CD4-positive, alpha-beta T cell treated with Interleukin-17A for 4 hours (primary cell): ENCODE measurements around the gene PGLYRP3.
"Not testable (repeated sequence)": the region's sequence is repeated elsewhere in the genome, so short reads cannot be mapped to it uniquely, and the experiment has no call there.

Experiments used
- DNase-seq: peaks from one replicate; pipeline ENCODE4 v3.0.0-alpha.2; 2020; ENCODE audit warnings: mixed read lengths

The PGLYRP3 gene

DNA sequence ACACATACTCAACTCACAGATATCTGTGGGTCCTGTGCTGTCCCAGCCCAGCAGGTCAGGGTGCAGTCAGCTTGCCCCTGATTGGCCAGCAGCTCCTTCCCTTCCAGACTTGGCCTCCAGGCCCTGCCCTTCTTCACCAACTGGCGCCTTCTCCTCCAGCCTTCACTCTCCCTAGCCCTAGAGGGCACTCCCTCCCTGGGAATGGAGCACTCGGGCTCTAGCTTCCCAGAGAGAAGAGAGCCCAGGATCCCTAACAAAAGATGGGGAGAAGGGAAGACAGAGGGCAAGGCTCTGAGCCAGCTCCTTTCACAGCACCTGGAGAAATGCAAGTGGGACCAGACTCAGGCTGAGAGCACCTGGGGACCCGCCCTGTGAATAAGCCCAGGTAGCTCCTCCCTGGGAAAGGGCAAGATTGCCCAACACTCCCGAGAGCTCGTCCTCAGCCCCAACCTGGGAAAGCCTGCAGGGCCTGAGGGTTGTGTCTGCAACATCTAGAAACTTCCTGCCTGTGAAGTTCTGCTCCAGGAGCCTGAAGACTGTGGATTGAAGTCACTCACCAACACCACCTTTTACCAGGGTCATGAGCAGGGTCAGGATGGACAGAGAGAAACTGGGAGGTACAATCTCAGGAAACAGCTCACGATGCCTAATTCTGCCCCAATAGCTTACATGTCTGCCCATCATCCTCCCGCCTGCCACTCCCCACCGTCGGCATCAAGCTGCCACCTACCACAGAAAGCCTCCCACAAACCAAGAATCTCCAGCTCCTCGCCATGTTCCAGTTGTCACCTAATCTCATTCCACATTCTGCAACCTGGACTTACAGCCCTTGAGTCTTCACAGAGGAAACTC, 36.0 kb upstream of the PGLYRP3 start, which contains the start of gene PGLYRP4:
TSS of gene PGLYRP4 (minus strand) at position 331 of the 852 bp plus-strand sequence. CDS start 909 bp downstream, outside the sequence.
- no peak for DNase-seq

- no peak for DNase-seq
These were observed 35.1 kb upstream of the PGLYRP3 start for GRCh38 chr1:153347856-153348255.

- not testable (repeated sequence) for DNase-seq
These were observed 34.3 kb upstream of the PGLYRP3 start for GRCh38 chr1:153347049-153347448.

DNA sequence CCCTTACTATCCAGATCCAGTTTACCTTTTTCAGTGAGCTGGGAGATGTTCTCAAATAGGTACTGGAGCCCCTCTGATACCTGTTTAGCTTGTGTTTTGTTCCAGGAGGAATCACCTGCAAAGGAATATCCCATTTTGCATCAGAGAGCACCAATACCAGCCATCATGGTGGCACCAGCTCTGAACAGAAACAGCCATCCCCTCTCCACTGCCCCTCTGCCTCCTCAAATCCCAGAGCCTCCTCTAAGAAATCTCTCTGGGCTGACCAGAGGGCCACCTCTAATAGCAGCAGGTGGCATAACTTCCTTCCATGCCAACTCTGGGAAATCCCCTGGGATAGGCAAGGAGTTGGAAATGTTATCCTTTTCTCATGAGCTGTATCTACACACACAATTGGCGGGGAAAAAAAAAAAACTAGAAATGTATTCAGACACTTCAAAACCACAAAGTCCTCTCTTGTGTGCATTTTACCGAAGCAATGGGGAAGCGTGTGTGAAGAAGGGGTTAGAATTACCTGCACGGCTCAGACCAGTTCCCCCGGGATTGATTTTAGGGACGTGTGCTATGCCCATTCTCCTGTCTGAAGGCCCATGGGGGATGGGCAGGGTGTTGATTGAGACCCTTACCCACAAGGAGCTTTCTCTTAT, 33.4 kb upstream of the PGLYRP3 start:
- no peak for DNase-seq

DNA sequence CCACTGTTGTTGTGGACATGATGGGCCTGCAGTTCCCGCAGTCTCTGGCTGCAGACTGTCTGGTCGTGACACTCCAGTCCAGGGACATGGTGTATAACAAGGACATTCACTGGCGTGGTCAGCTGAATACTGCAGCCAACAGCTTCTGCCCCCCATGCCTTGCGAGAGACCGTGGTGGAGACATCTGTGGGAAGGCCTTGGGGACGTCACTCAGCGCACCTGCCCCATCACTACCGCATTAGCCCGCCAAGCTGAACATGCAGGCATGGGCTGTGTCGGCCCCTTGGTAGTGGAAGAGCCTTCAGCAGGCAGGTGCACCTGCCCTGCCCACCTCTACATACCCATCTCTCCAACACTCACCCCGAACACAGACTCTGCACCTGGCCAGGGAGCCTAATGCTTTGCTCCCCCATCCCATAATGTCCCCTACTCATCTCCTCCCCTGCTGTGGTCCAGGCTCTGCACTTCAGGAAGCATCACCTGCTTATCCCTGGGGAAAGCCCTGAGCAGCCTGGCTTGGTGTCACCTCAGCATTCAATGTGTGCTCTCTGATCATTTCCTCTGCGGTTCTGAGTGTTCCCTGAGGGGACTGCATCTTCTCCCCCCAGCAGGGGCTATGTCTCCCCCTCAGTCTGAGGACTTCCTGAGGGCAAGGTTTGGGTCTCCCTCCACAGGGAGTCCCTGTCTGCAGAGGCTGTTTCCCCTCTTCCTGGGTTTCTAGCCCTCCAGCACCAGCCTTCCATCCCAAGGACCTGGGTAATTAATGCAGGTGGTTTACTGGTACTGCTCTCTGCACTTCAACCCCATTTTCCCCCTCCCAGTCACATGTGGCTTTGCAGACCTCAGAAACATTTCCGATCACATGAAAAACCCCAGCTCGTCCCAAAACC, 32.7 kb upstream of the PGLYRP3 start:
- DNase-seq, result no peak

- DNase-seq, result no peak
These were observed 31.9 kb upstream of the PGLYRP3 start for GRCh38 chr1:153344718-153345025.

DNA sequence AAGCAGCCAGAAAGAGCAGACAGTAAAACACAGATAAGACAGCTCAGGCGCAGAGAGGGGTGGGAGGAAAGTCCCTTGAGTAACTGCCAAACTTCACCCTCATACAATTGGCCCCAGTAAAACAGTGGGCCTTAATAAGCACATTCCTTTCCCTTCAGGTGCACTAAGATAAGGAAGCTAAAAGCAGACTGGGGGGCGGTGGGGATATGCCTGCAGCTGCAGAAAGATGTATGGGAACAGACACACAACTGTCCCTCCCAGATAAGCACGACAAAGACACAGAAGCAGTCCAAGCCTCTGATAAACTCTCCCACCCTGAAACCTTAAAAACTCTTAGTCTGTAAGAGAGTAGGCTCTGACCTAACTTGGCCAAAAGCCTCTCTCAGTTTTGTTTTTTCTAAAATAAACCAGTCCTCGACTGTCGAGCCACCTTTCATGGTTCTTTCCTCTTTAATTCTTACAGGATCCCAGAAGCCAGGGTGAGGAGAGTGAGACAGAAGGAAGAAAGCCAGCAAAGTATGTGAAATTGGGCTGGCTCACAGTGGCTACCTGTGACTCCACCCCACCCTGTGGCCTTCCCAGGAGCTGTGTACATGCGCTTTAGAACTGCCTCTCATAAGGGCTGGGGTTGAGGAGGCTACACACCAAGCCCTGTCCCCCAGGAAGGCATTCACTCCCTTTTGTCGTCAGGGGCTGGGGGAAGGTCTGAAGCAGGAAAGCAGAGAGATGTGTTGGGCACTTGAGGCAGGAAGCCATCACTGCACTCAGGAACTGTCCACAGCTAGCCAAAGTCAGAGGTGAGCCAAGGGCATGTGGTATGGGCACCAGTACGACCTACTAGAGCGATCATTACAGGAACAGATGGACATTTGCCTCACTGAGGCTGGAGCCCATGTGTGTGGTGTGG, 31.3 kb upstream of the PGLYRP3 start:
- no peak for DNase-seq

DNA sequence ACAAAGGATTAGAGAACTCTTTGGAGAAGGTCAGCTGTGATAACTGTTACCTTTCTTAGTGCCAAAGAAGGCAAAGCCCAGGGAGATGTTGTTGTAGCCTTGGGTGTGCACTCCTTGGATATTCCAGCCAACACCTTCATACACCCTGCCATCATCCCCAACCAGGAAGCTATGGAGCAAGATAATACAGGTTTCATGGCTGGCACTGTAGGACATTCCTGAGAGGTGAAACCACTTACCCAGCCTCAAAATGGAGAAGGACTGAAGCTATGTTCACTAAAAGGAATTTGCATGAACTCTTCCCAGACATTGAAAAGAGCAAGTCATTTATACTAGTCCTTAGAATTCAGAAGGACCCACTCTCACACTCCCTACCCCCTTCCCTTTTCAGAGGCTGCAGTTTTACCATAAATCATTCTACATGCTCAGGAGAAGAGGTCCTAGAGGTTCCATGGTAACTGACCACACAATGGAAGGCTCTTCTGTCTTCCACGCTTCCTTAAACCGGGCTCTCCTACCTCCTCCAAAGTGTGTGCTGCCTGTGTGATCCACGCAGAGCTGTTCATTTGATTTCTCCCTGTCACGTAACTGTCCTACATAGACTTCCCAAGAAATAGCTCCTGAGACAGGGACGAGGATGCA, 30.4 kb upstream of the PGLYRP3 start:
- no peak for DNase-seq

DNA sequence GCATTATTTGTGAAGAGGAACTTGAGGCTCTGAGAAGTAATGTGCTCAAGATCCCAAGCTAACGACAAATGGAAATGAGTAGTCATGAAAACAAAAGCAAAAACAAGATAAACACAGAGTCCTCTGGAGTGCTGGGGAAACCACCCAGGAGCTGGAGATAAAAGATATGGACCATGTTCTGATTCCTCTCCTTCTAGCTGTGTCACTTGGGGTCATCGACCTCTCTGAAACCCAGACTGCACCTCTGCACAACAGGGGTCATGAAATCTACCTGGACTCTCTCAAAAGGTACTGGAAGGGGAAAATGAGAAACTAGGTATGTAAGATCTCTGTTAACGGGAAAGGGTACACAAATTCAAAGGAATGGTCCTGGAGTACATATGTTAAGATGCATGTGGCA, 29.4 kb upstream of the PGLYRP3 start:
- DNase-seq, result no peak

DNA sequence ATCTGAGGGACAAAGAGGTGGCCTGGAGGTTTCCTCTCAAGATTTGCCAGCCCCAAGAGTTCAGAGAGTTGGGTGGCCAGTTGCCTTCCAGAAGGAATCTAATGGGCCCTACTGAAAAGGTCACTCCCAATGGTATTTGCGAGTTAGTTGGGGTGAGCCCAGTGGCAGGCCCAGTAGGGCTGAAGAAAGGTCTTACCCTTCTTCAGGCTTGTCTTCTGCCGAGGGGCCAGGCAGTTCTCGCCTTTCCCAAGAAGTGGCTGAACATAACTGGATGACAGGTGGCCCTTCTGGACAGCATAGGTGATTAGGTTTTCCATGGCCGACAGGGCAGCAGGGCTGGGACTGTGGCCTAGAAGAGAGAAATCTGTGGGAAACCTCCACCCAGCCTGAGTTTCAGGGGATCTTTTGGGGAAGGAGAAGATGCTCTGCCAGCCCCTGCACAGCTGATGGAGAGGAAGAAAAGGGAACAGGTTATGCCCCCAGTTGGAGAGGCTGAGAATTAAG, 28.7 kb upstream of the PGLYRP3 start:
- DNase-seq, result no peak

DNA sequence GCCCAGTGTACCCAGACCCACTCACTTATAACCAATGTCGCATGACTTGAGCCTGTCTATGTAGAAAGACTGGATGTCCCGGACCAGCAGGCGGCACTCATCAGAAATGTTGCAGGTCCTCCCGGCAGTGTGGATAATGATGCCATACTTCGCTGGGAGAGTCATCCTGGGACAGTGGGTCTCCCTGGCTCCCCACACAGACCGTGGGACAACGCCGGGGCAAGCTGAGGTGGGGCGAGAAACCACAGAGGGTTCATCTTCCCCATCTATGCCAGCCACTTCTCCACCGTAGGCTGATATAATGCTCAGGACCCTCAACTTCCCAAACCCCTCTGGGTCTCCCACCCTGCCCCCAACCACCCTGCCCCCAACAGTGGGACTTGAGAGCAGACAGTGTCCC, 27.6 kb upstream of the PGLYRP3 start:
- DNase-seq, result no peak

DNA sequence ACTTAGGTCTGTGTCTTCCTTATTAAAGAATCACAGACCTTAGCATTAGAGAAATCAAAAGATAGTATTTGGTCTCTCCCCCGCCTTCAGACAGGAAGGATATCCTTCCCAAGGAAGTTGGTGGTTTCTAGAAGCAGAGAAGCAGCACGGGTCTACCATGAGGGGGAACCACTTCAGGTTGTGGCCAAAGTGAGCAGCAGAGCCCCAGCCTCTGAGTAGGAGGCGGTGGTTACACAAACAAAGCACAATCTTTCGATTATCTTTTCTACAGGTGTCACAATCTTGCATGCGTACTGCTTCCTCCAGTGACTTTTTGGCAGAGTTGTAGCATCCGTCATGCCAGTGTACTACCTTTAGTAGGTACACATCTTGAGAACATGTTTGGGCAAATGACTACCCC, 27.1 kb upstream of the PGLYRP3 start:
- DNase-seq, result no peak

DNA sequence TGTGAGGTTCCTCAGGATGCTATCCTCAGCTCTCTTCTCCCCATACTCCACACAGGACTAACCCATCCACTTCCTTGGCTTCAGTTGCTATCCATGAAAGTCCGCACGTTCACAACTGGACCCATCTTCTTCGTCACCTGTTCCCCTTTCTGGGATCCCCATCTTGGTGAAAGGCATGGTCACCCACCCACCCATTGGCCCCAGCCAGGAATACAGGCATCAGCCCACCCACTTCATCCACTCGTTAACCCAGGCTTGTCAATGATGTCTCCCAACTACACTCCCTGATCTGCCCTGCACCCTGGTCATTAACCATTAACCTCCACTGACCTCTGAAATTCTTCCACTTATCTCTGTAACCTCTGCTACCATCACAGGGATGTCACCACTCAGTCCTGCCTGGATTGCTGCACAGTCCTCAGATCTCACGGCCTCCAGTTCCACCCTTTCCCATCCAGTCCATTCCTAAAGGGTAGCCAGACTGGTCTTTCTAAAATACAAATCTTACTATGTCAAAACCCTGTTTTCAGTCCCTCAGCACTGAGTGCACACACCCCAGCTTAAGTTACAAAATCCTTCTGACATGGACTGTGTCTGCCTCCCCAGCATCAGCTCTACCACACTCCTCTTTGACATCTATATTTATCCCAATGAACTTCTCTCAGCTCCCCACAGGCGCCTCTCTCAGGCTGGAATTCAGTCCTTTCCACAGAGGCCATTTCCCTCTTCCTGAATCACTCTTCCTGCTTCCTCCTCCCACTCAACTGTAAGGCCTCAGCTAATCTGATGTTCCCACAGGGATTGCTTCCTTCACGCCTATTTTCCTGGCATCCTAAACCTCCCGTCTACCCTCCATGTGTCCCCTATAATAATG, 25.5 kb upstream of the PGLYRP3 start:
- no peak for DNase-seq

- no peak for DNase-seq
These were observed 23.9 kb upstream of the PGLYRP3 start for GRCh38 chr1:153336650-153337049.

DNA sequence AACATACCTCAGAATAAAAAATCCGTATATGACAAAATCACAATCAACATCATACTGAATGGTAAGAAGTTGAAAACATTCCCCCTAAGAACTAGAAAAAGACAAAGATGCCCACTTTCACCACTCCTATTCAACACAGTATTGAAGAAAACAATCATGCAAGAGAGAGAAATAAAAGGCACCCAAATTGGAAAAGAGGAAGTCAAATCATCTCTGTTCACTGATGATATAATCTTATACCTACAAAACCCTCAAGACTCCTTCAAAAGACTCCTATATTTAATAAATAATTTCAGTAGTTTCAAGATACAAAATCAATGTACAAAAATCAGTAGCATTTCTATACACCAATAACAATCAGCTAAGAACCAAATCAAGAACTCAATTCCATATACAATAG, 21.1 kb upstream of the PGLYRP3 start:
- no peak for DNase-seq

GRCh38 chr1:153324912-153325311, 12.2 kb upstream of the PGLYRP3 start:
- DNase-seq, result no peak

- no peak for DNase-seq
These were observed 9.8 kb upstream of the PGLYRP3 start for GRCh38 chr1:153322568-153322967.

GRCh38 chr1:153318145-153318544, 5.4 kb upstream of the PGLYRP3 start:
- not testable (repeated sequence) for DNase-seq

DNA sequence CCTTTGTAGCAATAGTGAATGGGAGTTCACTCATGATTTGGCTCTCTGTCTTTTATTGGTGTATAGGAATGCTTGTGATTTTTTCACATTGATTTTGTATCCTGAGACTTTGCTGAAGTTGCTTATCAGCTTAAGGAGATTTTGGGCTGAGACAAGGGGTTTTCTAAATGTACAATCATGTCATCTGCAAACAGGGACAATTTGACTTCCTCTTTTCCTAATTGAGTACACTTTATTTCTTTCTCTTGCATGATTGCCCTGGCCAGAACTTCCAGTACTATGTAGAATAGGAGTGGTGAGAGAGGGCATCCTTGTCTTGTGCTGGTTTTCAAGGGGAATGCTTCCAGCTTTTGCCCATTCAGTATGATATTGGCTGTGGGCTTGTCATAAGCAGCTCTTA, 3.3 kb upstream of the PGLYRP3 start:
- DNase-seq, result not testable (repeated sequence)

DNA sequence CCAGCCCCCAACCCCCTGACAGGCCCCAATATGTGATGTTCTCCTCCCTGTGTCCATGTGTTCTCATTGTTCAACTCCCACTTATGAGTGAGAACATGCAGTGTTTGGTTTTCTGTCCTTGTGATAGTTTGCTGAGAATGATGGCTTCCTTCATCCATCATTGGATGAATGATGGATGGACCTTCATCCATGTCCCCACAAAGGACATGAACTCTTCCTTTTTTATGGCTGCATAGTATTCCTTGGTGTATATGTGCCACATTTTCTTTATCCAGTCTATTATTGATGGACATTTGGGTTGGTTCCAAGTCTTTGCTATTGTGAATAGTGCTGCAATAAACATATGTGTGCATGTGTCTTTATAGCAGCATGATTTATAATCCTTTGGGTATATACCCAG, 1.6 kb upstream of the PGLYRP3 start:
- not testable (repeated sequence) for DNase-seq

DNA sequence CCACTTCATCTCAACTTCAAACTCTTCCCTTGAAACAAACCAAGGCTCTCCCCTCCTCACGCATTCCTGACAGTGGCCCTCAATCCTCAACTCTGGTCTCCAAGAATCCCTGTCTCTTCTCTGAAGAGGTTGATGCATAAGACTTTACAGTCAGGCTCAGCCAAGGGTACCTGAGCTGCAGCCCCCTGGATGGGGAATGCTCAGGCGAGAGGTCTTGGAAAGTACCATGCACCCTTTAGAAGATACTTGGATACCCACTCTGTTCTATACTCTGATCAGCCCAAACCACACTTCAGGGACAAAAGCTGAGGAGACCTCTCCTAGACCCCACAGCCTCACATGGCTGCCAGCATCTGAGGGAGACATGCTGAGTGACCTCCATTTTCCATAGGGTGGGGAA, 536 bp upstream of the PGLYRP3 start:
- no peak for DNase-seq
